Skeletal muscle satellite cell (primary cell): Measurements from ENCODE around the gene LUZP2.

Experiments used
- H3K27me3 ChIP-seq: 2 replicates; pipeline ENCODE4 v1.7.0; 2013; ENCODE audit warnings: low read length; ENCODE audit not compliant: control insufficient read depth, insufficient read depth
- H3K36me3 ChIP-seq: 2 replicates; pipeline ENCODE4 v1.7.0; 2013; ENCODE audit warnings: mild to moderate bottlenecking, control low read depth, low read length; ENCODE audit not compliant: insufficient read depth
- H3K4me1 ChIP-seq: 2 replicates; pipeline ENCODE4 v1.7.0; 2013; ENCODE audit warnings: low read length; ENCODE audit not compliant: control insufficient read depth, insufficient read depth
- H3K4me2 ChIP-seq: 2 replicates; pipeline ENCODE4 v1.7.0; 2013; ENCODE audit warnings: mild to moderate bottlenecking, low read length
- H3K4me3 ChIP-seq: 2 replicates; pipeline ENCODE4 v1.7.0; 2013; ENCODE audit warnings: low read length
- H3K9ac ChIP-seq: 2 replicates; pipeline ENCODE4 v1.7.0; 2013; ENCODE audit warnings: mild to moderate bottlenecking, low read depth, low read length, moderate library complexity
- H3K9me3 ChIP-seq: replicated peaks from 2 replicates; pipeline ENCODE4 v1.7.0; 2013; ENCODE audit warnings: mild to moderate bottlenecking, control low read depth, low read length

LUZP2 gene

DNA sequence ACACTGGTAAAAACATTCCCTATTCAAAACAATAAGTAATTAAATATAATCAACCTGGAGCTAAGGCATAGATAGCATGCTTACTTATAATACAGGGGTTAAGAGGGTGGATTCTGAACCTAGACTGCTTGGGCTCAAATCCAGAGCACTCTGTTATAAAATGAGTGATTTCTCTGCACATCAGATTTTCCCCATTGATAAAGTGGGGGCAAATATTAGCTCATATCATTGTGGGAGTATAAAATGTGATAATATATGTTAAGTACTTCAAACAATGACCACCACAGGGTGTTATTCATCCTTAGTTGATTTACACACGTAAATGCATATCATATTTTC is 139.4 kb downstream of the LUZP2 start:
- Histone ChIP-seq H3K9ac (no peak overlapping the region), H3K27me3 (no peaks in the 10 kb centered on the region), H3K36me3 (no peaks in the 10 kb centered on the region), H3K4me1 (no peaks in the 10 kb centered on the region), H3K4me3 (no peak overlapping the region), H3K9me3 (no peaks in the 10 kb centered on the region), H3K4me2 (no peak overlapping the region)

DNA sequence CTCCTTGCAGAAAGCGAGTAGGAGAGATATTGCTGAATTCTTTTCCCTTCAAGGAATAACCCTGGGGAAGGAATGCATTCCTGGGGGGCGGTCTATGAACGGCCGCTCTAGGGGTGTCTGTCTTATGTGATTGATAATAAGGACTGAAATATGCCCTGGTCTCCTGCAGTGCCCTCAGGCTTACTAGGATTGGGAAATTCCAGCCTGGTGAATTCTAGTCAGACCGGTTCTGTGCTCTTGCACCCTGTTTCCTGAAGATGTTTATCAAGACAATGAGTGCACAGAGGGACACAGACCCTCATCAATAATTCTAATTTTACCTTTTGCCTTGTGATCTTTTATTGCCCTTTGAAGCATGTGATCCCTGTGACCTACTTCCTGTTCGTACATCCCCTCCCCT is 140.7 kb downstream of the LUZP2 start:
- no peaks in the 10 kb centered on the region for H3K9me3 ChIP-seq
- H3K27me3 ChIP-seq, result no peaks in the 10 kb centered on the region
- no peak overlapping the region for H3K4me3 ChIP-seq
- no peak overlapping the region for H3K4me2 ChIP-seq
- H3K36me3 ChIP-seq, result no peaks in the 10 kb centered on the region
- no peak overlapping the region for H3K9ac ChIP-seq
- H3K4me1 ChIP-seq, result no peaks in the 10 kb centered on the region

DNA sequence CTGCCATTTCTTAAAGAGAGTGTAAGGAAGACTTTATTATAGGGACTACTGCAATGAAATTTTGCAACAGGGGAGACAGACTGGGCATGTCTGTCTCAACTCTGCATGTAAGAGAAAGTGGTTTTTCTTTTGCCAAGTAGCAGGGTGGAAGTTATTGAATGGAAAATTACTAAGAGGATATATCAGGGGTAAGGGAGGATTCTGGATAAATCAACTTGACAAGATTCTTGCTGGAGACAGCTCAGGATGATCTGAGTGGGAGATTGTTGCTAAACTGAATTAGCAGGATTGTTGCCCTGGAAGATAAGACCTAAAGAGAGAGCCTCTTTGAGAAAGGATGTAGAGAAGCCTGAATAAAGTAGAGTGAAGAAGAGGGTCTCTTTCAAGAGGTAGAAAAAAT is 145.8 kb downstream of the LUZP2 start:
- Histone ChIP-seq H3K9me3 (no peaks in the 10 kb centered on the region), H3K4me3 (no peak overlapping the region), H3K4me1 (no peaks in the 10 kb centered on the region), H3K4me2 (no peak overlapping the region), H3K36me3 (no peaks in the 10 kb centered on the region), H3K9ac (no peak overlapping the region), H3K27me3 (no peaks in the 10 kb centered on the region)

DNA sequence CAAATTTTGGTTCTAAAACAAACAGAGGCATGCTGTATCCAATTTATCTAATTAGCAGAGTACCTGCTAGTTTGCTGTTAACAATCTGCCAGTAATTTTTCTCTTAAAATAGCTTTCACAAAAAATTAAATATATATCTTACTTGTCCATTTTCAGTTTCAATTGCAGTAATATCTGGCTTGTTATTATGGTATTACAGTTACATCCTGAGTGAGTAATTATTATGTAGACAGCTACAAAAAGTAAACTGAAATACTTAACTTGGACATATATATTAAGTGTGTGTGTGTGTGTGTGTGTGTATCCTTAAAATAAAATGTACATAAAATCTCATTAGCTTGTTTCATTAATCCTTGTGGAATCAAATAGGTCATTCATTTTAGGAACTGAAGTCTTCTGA is 148.7 kb downstream of the LUZP2 start:
- Histone ChIP-seq H3K27me3 (no peaks in the 10 kb centered on the region), H3K36me3 (no peaks in the 10 kb centered on the region), H3K4me1 (no peaks in the 10 kb centered on the region), H3K9me3 (no peaks in the 10 kb centered on the region), H3K9ac (no peak overlapping the region), H3K4me2 (no peak overlapping the region), H3K4me3 (no peak overlapping the region)

DNA sequence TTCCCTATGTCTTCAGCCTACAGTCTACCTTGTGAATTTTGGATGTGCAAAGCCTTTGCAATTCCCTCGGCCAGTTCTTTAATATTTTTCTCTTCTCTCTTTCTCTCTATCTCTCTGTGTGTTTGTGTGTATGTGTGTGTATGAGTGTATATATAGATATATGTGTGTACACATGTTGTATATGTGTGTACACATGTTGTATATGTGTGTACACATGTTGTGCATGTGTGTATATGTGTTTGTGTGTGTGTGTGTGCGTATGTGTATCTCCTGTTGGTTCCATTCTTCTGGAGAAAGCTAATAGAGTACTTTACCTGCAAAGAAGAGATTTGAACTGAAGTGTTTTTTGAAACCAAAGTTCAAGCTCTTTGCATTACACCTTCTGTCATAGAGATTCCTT is 155.0 kb downstream of the LUZP2 start:
- H3K4me2 ChIP-seq, result no peak overlapping the region
- H3K36me3 ChIP-seq, result no peaks in the 10 kb centered on the region
- no peak overlapping the region for H3K9ac ChIP-seq
- H3K27me3 ChIP-seq, result no peaks in the 10 kb centered on the region
- no peaks in the 10 kb centered on the region for H3K9me3 ChIP-seq
- no peaks in the 10 kb centered on the region for H3K4me1 ChIP-seq
- no peak overlapping the region for H3K4me3 ChIP-seq

DNA sequence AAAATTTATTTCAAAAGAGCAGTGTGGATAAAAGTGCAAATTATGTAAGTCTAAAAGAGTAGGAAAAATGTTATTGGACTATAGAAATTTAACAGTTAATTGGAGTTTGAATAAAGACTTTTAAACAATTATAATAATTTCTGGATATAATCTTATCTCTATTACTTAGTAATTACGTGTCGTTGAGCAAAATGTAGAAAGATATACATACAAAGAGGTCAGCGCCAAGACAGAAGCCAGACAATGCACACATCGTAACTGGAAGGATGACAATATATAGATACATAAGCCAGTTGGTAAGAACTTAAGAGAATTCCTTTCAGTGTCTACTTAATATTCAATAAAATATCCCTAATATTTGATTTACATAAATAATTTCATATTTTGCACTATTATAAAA is 157.0 kb downstream of the LUZP2 start:
- Histone ChIP-seq H3K4me1 (no peaks in the 10 kb centered on the region), H3K36me3 (no peaks in the 10 kb centered on the region), H3K27me3 (no peaks in the 10 kb centered on the region), H3K9me3 (no peaks in the 10 kb centered on the region), H3K4me2 (no peak overlapping the region), H3K4me3 (no peak overlapping the region), H3K9ac (no peak overlapping the region)

DNA sequence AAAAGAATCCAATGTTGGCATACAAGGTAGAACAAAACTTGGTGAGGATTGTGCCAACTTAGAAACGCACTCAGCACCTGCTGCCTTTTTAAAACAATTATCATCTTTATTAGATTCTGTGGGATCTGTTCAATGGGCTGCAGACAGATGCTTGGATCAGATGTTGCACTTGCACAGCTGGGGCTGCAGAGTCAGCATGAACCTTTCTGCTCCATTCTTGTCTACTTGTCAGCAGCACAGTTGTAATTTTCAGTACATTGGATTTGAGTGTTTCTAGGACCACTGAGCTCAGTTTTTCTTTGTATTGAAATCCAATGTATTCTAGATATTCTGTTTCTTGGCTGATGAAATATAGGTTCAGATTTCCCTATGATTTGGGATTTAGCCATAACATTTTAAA is 164.5 kb downstream of the LUZP2 start:
- Histone ChIP-seq H3K4me2 (no peak overlapping the region), H3K36me3 (no peaks in the 10 kb centered on the region), H3K9ac (no peak overlapping the region)

DNA sequence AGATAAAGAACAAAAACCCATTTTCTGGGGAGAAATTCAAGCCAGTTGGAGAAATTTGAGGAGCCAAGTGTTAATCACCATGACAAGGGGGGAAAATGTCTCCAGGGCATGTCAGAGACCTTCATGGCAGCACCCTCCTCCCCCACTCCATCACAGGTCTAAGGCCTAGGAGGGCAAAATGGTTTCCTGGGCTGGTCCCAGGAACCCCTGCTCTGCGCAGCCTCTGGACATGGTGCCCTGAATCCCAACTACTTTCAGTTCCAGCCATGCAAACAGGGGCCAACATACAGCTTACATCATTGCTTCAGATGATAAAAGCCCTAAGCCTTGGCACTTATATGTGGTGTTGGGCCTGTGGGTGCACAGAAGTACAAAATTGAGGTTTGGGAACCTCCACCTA is 167.5 kb downstream of the LUZP2 start:
- Histone ChIP-seq H3K4me3 (no peak overlapping the region), H3K9ac (no peak overlapping the region), H3K36me3 (no peaks in the 10 kb centered on the region), H3K9me3 (no peaks in the 10 kb centered on the region), H3K27me3 (no peaks in the 10 kb centered on the region), H3K4me1 (no peaks in the 10 kb centered on the region), H3K4me2 (no peak overlapping the region)

More for the DNA sequence above, 164.5 kb downstream of the LUZP2 start:
- Histone ChIP-seq H3K4me1 (no peaks in the 10 kb centered on the region), H3K4me3 (no peak overlapping the region), H3K27me3 (no peaks in the 10 kb centered on the region), H3K9me3 (no peaks in the 10 kb centered on the region)

DNA sequence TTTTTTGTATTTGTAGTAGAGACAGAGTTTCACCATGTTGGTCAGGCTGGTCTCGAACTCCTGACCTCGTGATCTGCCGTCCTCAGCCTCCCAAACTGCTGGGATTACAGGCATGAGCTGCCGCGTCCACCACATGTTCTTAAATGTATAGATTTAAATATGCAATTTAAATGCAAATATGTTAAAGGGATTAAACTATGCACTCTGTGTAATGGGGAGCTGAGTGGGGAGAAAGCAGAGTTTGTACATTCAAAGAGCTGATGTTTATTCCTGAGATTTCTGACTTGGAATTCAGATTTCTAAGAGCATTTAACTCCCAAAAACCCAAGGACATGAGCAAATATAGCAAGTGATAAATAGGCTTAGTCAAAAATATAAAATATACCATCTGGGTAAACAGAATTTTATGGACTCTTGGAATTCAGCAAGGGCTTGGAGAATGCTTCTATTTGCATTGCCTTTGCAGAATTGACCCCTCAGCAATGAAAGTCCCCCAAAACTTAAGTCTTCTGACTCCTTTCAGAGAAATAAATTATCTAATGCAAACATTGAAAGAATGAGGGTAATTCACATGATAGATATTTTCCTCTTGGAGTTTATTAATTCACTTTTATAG is 170.6 kb downstream of the LUZP2 start:
- Histone ChIP-seq H3K9me3 (no peaks in the 10 kb centered on the region), H3K9ac (no peak overlapping the region), H3K4me3 (no peak overlapping the region), H3K36me3 (no peaks in the 10 kb centered on the region), H3K4me1 (no peaks in the 10 kb centered on the region), H3K4me2 (no peak overlapping the region), H3K27me3 (no peaks in the 10 kb centered on the region)

DNA sequence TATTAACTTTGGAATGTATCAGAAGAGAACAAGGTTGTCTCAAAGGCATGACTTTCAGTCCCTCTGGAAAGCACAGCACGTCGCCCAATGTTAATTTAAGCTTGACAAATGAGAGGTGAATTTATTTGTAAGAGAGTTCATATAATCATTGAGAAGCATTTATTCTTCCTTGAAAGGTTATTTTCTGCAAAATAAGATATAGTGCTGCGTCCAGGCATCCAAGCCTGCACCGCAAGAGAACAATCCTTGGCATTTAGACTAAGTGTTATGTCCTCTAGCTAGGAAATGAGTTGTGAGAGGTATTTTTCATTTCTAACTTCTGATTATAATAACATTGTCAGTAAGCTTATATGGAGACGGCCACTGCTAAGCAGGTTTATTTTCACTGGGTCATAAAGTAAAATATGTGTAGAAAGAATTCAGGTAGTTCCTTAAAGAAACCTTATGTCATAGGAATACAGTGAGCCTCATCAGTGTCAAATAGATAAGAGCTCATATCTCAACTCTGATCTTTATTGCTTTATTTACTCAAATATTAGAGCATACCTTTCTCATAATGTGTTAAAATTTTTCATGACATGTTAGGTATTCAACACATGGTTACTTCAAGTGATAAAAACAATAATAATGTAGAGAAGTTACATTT is 182.0 kb downstream of the LUZP2 start:
- H3K4me2 ChIP-seq, result no peak overlapping the region
- no peak overlapping the region for H3K9ac ChIP-seq
- H3K27me3 ChIP-seq, result no peaks in the 10 kb centered on the region
- H3K4me1 ChIP-seq, result no peaks in the 10 kb centered on the region
- no peak overlapping the region for H3K4me3 ChIP-seq
- H3K36me3 ChIP-seq, result no peaks in the 10 kb centered on the region
- no peaks in the 10 kb centered on the region for H3K9me3 ChIP-seq

DNA sequence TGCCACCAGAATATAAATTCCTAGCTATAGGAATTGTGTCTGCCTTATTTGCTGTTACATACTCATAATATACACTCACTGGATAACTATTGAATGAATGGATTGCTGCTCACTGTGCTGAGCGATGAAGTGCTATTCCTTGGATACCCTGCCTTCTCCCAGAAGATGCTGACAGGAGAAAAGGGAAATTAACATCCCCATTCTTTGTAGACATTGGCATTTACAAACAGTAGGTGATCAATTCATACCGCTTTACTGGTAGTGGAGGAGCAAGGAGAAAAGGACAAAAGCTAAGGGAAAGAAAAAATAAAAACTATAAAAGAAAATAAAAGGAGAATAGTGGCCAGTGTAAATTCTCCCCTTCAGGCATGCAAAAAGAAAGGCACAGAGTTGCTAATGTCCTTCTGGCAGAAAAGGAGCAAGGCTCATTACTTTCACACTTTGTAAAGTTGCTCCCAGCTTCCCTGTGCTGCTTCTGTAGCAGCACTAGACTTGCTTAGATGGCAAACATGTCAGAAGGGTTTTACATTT is 183.0 kb downstream of the LUZP2 start:
- Histone ChIP-seq H3K4me3 (no peak overlapping the region), H3K9ac (no peak overlapping the region), H3K4me2 (no peak overlapping the region), H3K27me3 (no peaks in the 10 kb centered on the region), H3K4me1 (no peaks in the 10 kb centered on the region), H3K9me3 (no peaks in the 10 kb centered on the region), H3K36me3 (no peaks in the 10 kb centered on the region)

DNA sequence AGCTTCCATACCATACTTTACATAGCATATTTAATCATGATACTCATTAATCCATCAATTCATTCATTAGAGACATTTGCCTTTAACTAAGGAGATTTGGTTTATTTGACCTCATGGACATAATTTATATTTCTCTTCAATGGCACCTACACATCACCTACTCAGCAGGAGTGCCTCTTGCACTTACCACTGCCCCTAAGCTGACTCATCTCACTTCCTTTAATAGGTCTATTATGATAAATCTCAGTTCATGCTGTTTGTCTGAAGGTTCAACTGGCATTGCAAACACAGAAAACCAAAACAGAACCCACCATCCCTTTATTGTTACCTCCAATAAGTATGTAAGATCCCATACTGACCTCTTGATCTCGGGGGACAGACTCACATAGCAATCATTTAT is 186.7 kb downstream of the LUZP2 start:
- no peaks in the 10 kb centered on the region for H3K4me1 ChIP-seq
- no peak overlapping the region for H3K4me3 ChIP-seq
- H3K4me2 ChIP-seq, result no peak overlapping the region
- H3K36me3 ChIP-seq, result no peaks in the 10 kb centered on the region
- H3K9ac ChIP-seq, result no peak overlapping the region
- H3K9me3 ChIP-seq, result no peaks in the 10 kb centered on the region
- H3K27me3 ChIP-seq, result no peaks in the 10 kb centered on the region
